Islet of Langerhans (tissue), 1 donor: ENCODE results near the gene HOMER2.
A peak's percentile ranks its signal among the peaks of the same experiment; 100 is the strongest.
"Not testable (repeated sequence)": the region's sequence is repeated elsewhere in the genome, so short reads cannot be mapped to it uniquely, and the experiment has no call there.

ENCODE experiments used
- FAIRE-seq: peaks from one replicate; lab custom pipeline; 2011; peaks lifted over from hg19 to GRCh38; lab: Jason Lieb, UNC

The HOMER2 gene

DNA sequence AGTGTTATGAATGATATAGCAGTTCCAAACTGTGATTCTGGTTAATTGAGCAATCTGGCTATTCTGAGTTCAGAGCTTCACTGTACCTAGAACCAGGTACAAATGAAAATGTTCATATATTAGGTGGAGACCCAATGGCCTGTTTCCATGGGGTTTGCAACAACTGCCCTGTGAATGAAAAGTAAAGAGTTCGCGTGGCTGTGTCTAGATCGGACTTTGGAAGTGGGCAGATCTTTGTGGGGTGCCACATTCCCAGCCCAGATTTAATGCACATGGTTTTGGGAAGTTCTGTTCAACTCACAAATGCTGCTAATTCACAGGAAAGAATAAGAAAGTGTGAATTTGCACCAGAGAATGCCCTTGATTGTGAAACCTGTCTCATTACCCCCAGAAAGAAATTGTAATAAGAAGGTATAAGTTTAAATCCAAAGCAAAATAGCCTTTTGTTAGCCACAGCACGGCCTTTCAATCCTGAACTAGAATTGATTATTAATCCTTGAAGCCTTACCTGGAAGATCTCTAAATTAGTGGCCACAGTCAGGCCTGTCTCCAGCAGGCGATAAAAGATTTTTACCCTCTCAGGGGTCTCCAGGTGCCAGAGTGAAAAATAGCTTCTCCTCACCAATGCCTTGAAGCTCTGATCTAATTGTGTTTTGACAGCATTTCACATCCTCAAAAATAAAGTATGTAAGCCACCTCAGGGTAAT lies 120.5 kb downstream of the HOMER2 start:
- no peak for FAIRE-seq

DNA sequence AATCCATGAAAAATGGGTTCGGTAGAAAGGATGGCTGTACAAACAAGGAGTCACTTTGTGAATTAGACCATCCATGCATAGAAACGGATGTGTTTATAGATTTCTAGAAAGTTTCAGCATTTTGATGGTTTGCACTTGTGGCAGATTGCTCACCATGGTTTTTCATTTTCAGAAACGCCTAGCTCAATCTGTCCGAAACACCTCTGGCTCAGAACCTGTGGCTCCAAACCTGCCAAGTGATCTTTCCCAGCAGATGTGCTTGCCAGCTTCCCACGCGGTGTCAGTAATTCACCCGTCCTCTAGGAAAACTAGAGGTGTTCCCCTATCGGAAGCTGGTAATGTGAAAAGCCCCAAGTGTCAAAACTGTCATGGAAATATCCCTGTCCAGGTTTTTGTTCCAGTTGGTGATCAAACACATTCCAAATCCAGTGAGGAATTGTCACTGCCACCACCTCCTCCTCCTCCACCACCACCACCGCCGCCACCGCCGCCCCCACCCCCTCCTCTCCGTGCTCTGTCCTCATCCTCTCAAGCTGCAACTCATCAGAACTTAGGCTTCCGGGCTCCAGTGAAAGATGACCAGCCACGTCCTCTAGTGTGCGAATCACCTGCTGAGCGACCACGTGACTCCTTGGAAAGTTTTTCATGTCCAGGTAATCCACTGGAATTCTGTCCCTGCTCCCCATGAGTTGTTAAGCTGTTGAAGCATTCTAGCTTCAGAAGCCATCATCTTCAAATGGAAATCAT lies 121.9 kb downstream of the HOMER2 start:
- FAIRE-seq: no peak

DNA sequence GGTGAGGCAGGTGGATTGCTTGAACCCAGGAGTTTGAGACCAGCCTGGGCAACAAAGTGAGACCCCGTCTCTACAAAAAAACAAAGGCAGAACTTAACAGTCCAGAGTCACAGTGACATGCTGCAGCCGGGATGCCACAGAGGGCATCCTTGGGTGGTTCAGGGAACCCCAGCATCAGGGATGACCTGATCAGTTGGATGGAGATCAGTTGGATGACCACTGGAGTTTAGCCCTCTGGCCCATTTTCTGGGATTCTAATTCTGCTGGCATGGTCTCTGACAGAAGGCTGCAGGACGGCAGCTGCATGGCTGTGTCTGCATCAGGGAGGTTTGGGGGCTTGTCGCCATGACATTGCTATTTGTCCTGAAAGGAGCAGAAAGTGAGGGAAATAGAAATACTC lies 123.3 kb downstream of the HOMER2 start:
- FAIRE-seq: no peak

DNA sequence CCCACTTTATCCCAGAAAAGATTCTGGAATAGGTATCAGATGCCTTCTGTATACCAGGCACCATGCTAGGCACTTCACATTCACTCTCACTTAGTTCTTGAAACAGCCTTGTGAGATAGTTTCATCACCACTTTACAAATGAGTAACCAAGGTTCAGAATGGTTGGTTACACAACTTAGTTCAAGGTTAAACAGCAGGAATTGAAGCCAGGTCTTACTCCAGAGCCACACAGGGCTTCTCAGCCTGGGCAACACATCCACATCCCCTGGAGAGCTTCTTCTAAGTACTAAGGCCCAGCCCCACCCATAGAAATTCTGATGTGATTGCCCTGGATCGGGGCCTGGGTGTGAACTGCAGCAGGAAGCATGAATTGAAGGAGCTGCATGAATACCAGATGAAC lies 124.4 kb downstream of the HOMER2 start:
- no peak for FAIRE-seq

DNA sequence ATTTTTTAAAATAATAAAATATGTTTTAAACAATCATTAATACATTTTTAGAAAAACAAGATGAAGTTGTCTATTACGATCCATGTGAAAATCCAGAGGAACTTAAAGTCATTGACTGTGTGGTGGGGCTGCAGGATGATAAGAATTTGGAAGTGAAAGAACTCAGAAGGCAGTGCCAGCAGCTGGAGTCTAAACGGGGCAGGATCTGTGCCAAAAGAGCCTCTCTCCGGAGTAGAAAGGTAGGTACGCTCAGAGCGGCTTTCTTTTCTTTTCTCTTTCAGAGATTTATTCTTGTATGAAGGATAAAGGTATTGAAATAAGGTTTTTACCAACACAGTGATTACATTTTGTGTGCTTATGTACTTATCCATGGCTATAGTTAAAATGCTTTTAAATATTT lies 129.5 kb downstream of the HOMER2 start:
- FAIRE-seq: no peak

DNA sequence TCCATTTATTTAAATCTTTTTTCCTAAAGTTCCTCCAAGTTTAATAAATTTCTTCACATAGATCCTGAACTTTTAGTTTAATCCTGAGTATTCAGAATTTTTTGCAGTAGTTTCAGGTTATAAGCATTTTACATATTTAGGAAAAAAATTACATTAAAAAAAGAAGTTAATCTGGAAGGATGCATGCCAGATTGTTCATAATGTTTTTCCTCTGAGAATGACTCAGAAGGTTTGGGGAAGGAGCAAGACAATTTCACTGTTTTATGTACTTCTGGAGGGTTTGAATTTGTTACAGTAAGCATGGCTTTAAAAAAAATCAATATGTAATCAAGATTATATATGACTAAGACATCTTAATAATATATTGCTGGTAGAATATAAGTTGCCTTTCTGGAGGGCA lies 130.7 kb downstream of the HOMER2 start:
- not testable (repeated sequence) for FAIRE-seq

DNA sequence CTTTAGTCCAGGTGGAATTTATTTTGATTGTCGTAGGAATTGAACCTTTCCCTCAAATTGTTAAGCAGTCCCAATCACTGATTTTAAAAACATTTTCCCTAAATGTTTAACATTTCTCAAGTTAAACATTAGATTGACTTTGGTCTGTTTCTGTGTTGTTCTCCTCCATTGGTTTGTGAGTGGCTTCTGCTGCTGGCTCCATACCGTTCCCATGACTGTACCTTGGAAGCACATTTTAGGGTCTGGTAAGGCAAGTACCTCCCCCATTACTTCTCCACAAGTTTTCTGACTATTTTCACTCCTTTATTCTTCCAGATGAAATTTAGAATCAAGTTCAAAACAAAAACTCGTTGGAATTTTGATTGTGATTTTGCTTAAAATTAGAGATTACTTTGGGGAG lies 131.1 kb downstream of the HOMER2 start:
- not testable (repeated sequence) for FAIRE-seq

DNA sequence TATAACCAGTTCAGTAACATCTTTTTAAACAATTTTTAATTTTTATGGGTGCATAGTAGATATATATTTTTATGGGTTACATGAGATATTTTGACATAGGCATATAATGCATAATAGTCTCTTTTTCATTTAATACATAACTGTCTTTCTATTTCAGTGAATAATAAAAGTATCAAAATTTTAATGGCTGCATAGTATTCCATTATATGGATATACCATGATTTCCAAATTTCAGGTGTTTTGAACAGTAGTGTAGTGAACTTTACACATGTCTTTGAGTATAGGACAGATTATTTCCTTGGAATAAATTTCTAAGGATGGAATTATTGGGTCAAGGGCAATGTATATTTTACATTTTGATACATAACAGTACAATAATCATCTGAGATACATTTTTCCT lies 132.4 kb downstream of the HOMER2 start:
- FAIRE-seq: no peak

DNA sequence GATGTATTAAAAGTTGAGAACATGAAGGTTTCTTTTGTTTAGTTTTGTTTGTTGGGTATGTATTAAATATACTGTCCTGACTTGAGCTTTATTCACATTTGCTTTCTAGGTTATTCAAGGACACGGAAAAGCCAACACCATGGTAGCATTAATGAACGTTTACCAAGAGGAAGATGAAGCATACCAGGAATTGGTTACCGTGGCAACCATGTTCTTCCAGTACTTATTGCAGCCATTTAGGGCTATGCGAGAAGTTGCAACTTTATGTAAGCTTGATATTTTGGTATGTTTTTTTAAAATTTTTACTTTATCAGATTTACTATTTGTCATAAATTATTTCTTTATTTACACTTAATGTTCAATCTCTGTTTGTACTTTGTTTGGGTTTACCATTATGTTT lies 139.5 kb downstream of the HOMER2 start:
- FAIRE-seq: no peak

DNA sequence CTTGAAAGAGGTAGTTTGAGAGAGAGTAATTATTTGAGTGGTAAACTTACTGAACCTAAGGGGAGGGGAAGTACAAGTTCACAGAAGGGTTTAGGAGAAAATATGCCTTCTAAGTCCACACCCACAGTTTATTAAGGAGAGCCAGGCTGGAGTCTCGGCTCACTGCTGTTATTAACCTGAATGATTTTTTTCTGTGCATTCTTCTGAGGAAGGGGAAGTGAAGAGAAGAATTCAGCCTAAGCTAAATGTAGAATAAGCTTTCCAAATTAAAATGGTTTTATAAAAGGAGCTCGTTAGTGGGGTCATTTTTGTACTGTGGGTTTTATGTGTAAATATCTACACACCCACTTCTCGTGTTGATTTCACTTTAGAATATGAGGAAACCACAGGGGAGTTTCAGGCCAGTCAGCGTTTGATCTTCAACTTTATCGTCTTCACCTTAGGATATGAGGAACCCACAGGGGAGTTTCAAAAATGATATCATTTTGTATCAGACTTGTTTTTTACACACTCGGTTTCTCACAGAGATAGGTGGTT lies 141.6 kb downstream of the HOMER2 start:
- FAIRE-seq: no peak

DNA sequence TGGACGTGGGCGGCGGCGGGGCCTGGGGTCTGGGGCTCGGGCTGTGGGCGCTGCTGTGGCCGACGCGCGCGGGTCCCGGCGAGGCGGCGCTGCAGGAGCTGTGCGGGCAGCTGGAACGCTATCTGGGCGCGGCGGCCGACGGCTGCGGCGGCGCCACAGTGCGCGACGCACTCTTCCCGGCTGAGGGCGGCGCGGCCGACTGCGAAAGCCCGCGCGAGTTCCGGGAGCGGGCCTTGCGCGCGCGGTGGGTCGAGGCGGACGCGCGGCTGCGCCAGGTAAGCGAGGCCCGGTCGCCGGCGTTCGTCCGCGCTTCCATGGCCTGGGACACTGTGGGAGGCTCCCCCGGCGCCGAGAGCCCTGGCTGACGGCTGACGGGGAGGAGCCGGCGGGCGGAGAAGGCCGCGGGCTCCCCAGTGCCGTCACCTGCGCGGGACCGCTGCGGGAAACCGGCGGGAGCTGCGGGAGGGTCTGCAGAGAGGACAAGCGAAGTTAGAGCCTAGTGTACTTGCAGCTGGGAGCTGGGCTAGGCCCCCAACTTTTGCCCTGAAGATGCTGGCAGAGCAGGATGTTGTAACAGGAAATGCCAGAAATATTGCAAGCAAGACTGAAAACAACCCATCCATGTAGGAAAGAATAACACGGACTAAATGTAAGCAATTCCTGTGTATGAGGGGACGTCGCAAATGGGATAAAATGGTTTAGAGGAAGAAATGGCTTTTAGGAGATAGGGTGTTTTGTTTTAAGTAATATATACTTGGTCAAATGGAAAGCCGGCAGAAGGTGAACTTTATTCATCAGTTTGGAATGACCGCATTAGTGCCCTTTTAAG lies 142.2 kb downstream of the HOMER2 start:
- FAIRE-seq: no peak

DNA sequence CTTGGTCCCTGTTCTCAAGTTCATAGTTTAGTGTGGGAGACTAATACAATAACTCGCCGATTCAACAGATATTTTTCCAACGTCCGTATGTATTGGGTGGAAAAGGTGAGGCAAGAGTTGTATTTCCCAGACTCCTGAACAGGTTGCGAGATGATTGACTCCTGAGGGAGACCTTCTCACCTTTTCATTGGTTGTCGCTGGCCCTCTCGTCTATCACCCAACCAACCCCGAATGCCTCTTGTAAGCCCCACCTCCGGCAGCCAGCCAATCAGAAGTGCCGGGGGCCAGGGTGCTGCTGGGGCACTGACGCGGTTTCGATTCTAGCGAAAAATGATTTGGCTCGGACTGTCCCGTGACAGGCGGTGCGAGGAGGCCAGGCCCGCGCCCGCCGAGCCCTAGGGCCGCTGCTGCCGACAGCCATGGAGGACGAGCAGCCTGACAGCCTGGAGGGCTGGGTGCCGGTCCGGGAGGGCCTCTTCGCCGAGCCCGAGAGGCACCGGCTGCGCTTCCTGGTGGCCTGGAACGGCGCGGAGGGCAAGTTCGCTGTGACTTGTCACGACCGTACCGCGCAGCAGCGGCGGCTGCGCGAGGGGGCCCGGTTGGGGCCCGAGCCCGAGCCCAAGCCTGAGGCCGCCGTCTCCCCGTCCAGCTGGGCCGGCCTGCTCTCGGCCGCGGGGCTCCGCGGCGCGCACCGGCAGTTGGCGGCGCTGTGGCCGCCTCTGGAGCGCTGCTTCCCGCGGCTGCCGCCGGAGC lies 143.0 kb downstream of the HOMER2 start, which contains the start of gene WHAMM:
Gene WHAMM, plus strand, starts transcription at position 321 of the 753 bp plus-strand sequence. Its CDS starts 99 bp downstream, at position 420.
- FAIRE-seq: peak; percentile 97

DNA sequence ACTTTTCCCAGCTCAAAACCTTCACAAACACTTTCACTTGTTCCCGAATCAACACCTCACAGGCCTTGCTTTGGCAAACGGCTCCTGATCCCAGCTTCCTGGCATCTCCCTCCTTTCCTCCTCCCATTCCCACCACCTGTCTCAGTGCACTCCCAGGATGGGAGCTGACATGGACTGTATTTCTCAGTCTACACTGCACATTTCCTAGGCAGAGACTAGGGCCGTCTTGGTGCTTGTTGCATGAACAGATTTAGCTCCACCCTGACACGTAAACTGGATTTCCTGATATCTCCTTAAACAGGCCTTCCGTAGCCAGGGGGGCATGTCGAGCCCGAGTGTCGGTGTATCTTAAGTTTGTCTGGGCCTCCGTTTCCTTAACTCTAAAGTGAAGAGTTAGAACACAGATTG lies 143.9 kb downstream of the HOMER2 start:
- no peak for FAIRE-seq

DNA sequence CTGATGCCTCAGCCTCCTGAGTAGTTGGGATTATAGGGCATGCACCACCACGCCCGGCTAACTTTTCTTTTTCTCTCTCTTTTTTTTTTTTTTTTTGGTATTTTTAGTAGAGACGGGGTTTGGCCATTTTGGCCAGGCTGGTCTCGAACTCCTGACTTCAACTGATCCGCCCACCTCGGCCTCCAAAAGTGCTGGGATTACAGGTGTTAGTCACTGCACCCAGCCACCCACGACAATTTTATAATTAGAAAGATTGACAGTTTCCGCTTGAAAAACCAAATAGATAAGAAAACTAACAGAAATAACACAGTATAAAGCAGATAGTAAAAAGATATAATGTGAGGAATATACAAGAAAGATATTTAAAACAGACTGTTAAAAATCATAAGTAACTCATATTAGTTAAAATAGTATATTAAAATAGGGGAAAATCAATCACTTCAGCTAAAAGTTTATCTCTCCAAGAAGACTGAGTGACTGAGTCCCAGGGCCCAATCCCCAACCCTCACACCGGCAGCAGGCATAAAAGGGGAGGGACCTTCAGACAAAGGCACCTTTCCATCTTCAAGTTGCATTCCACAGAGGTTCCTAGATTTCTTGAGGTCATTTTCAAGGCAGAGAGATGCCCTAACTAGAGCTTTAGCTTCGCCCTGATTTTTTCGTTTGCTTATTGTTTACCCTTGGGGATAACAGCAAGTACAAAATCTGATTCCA lies 144.4 kb downstream of the HOMER2 start:
- FAIRE-seq: no peak

DNA sequence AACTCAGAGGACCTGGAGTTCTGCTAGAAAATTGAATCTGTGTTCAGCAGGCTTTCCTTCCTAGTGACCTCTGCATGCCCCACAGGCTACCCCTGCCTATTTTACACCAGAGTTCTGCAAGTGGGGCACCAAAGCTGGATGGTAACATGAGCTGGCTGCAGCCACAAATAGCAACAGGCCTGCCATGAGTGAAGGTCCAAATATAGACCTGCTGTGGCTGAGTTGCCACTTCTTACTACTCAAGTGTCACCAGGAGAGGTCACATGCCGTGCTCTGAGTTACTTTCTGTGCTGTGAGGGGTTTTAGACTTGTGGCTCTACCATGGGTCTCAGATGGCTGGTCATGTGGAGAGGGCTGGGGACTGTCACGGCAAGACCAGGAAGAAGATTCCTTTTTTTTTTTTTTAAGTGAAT lies 146.5 kb downstream of the HOMER2 start, which contains the start of gene FSD2:
Gene FSD2, minus strand, starts transcription at position 76 of the 413 bp plus-strand sequence. CDS start 18,679 bp downstream, outside the sequence.
- FAIRE-seq: no peak

DNA sequence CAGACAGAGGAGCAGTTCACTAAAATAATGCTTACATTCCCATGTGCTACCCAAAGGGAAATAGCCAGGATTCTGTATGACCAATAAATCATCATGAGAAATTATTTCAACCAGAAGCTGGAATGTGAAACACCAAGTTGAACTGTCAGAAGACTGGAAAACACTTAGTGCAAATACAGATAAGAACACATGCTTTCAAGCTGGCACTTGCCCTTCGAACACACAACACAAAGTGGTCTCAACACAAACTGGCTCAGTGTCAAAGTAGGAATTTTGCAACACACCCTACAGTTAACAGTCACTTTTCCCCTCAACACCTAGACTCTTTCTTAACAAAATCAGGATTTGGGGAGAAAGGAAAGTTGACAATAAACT lies 148.0 kb downstream of the HOMER2 start:
- no peak for FAIRE-seq

DNA sequence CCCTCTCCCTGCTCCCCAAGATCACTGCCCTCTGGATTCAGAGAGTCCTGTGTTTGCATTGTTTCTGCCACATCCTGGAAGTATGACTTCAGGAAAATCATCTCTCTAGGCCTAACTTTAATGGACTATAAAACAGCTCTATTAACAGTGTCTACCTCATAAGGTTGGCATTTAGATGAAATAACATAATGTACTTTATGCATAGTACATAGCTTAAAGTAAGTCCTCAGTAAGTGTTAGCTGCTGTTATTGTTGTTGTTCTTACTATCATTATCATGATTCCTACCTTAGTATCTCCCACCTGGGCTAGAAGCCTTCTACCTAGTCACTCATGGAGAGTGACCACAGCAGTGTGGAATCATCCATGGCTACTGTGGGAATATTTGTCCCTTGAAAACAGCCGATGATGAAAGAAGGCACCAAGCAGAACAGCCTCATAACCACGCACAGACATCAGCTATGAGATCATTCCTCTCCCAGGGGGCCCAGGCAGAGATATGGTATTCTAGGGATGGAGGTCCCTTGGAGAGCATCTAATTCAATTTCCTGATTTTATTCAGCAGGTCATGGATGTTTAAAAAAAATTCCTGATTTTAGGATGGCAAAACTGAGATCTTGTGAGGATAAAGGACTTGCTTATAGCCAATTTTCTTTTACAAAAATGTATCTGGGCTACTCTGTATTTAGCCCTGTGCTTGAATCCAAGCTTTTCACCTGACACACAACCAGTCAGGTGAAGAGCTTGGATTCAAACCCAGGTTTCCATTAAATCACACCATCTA lies 148.5 kb downstream of the HOMER2 start:
- no peak for FAIRE-seq

DNA sequence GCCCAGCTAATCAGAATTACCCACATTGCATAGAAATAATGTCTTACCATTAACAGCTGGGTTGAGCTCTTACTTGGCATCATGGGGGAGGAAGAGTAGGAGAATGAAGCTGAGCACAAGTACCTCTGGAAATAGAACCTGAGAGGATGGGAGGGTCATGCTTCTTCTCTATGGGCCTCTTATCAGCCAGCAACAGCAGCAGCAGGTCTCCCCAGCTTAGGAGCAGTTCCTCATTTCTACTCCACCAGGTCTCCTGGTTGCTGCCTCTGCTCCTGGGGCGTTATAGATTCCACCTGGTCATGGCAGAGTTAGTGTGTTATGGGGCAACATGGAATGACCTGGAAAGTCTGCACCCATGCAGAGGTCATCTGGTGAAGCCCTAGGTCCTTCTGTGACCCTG lies 150.0 kb downstream of the HOMER2 start:
- no peak for FAIRE-seq

DNA sequence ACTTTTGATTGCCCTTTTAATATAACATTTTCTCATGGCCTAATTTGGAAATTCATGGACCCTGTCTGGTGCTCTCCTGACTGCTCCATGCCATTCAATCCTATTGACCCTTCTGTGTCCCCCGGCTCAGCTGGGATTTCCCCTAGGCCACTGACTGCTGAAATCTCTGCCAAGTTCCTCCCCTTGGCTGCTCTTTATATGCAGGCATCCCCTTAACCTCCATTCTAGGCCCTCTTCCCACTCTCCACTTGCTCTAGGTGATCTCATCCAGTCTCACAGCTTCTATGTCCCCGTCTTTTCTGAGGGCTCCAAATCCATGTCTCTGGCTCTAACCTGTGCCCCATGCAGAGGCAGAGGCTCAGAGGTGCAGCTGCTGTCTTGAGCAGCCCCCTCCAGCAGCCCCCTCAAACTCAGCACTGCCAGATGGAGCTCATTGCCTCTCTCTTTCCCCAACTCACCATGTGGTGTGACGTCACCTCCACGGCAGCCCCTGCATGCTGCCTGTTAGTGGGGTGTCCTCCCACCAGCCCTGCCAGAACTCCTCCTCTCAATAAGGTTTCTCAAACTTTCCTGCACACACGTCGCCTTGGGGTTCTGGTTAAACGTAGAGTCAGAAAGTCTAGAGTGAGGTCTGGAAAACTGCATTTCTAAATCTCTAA lies 153.2 kb downstream of the HOMER2 start:
- no peak for FAIRE-seq
